NCI-H128 (cell line): ENCODE data around the gene GPR68.
A peak's percentile ranks its signal among the peaks of the same experiment; 100 is the strongest.
"Not testable (repeated sequence)": the region's sequence is repeated elsewhere in the genome, so short reads cannot be mapped to it uniquely, and the experiment has no call there.

ENCODE experiments used
- DNase-seq: peaks from one replicate; lab custom pipeline; 2025; ENCODE audit not compliant: unreplicated experiment; lab: John Stamatoyannopoulos, UW

The GPR68 gene

DNA sequence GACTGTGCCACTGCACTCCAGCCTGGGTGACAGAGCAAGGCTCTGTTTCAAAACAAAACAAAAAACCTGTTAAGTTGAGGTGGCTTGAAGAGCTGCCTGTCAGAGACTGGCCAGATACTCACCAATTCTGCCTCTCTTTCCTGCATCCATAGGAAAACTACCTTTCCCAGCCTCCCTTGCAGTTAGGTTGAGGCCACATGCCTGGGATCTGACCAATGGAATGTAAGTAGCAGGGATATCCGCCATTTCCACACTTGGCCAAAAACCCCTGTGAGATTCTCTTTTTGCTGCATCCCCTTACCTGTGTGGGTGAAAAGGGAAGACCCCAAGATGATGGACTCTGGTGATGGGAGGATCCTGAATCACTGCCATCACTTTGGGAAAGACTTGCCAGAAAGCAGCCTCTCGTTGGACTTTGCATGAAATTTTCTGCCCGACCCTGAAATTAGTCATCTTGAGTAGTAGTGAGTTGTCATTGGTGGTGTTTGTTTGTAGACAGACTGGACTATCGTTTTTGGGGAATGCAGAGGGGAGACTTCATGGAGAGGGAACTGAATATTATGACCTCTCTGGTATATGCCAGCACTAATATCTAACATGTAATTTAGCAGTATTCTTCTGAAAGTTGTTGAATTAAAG lies 14.0 kb downstream of the GPR68 start:
- no peak for DNase-seq

DNA sequence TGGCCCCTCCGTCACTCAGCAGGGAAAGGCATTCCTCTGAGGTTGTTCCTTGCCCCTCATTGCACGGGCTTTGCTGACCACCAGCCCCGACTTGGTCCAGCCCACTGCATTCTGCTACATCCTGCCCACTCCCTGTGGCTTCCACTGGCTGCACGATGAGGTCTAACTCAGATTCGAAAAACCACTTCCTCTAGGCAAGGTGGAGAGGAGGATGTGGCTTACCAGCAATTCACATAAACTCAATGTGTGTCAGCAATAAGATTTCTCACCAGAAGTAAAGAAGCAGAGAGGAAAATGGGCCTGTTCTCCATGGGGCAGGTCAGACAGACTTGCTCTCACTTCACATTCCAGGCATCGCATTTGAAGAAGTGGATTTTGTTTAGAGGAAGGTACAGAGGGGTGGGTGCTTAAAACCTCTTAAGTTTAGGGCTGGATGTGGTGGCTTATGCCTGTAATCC lies 14.7 kb downstream of the GPR68 start:
- no peak for DNase-seq

DNA sequence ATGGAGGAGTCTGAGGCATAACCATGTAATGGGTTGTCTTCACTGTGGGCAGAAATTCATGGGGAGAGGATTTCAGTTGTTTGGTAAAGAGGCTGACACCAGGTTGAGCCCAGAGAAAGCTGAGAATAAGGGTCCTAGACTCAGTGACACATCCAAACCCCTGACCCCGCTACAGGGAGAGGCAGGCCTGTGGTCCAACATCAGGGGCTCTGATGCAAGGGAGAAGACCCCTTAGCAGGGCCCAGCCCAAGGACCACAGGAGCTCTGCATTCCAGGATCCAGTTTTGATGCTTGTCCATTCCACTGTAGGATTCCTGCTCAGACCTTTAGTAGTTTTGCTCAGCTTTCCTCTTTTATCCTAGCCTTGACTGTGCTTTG lies 15.5 kb downstream of the GPR68 start:
- DNase-seq = no peak

DNA sequence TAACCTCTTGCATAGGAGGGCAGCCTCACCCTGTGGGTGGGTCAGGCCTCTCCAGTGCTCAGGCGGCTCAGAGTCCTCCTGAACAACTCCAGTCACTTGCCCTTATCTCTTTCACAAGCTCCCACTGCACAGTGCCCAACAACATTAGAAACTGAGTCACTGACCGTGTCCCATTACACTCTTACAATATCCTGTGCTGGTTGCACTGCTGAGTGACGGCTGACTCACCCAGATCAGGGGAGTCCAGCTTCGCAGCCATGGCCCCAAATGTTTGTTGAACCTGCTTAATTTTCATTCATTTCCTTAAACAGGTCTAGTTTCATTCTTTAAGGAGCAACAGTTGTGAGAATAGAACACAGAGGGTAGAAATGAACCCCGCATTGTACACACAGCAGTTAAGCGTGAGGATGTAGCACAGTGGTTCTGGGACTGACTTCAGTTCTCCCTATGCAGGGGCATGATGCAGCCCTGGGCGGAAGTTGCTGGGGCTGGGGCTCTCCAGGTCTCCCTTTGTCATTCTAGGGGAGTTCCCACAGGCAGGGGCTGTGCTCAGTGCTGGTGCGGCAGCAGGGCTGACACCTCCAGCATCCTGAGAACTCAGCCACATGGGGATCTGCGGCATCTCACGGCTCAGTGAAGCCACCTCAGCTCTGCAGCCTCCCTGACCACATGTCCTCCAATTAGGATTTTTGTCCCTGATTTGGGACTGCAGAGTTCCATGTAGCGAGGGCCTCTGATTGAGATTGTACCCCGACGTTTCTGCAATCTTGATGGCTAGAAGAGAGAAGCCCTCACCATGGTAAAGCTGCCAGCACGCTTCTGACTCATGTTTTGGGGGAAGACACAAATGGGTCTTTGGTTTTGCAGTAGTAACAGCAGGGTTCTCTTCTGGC lies 16.1 kb downstream of the GPR68 start:
- no peak for DNase-seq

DNA sequence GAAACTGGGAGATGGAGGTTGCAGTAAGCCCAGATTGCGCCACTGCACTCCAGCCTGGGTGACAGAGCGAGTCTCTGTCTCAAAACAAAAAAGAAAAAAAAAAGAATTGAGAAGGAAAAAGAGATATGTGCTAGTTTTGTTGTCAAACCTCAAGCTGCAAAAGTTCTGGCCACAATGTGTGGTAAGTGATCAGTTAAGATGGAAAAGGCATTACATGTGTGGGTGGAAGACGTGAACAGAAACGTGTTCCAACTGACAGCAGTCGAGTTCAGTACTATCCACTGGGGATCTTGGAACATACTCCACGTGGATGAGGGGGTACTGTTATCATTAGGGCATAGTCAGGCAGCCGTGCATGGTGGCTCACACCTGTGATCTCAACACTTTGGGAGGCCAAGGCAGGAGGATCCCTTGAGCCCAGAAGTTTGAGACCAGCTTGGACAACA lies 17.3 kb downstream of the GPR68 start:
- no peak for DNase-seq

DNA sequence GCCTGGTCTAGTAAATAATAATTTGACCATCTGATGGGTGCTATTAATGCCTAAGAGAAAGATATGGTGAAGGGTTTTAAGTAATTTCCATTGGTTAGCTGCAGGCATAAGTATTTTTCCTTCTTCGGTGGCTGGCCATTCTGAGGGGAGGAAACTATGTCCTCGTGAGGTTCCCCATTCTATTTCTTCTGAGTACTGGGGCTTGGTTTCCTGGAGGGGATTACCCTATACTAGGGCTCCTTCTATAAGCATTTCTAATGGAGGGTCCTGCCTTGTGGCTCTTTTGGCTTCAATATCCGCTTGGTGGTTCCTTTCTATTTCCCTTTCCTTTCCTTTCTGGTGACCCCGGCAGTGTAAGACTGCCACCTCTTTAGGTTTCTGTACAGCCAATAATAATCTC lies 18.1 kb downstream of the GPR68 start:
- not testable (repeated sequence) for DNase-seq

DNA sequence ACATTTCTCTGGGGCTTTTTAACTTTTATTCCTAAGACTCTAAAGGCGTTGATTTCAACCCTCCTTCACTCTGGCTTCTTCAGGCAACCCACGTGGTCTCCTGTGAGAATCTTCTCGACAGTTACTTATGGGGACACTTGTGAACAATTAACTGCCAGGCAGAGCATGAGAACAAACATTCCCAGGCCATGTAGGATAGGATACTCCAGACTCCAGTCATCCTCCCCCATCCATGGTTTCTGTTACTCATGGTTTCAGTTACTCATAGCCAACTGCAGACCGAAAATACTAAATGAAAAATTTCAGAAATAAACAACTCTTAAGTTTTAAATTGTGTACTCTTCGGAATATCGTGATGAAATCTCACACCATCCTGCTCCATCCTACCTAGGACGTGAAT lies 19.5 kb downstream of the GPR68 start:
- peak; percentile 38 for DNase-seq

DNA sequence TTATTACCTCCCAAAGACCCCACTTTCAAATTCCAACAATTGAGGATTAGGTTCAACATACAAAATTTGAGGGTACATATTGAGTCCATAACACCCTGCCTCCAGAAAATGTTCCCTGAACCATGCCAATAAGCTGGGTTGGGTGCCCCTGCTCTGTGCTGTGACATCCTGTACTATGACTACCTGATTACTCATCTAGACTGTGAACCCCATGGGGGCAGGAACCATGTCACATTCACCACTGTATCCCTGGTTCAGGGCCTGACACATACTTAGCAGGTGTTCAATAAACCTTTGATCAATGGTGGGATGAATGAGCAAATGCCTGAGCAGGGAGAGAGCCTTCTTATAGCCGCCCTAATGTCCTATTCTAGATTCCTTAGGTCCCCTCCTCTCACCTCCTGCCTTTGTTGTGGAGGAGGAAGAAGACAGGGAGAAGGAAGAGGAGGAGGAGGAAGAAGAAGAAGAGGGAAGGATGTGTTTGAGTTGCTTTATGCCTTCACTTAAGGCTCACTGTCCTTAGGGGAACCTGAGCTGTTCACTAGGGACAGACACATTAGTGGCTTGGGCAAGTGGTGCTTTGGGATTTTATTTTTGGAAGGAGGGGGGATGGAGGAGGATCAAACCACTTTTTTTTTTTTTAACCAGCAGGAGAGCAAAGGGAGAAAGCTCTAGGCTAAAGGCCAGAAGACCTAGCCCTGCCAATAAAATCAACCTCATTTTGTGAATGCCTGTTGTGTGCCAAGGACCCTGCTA lies 21.3 kb downstream of the GPR68 start:
- DNase-seq = no peak

DNA sequence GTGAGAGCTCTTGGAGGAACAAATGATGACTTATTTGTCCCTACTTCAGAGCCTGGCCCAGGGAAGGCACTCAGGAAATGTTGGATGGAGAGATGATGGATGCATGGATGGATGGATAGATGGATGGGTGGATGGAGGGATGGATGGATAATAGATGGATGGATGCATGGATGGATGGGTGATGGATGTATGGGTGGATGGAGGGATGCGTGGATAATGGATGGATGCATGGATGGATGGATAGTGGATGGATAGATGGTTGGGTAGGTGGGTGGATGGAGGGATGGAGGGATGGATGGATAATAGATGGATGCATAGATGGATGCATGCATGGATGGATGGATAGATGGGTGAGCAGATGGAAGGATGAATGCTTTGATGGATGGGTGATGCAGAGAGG lies 23.2 kb downstream of the GPR68 start:
- no peak for DNase-seq

DNA sequence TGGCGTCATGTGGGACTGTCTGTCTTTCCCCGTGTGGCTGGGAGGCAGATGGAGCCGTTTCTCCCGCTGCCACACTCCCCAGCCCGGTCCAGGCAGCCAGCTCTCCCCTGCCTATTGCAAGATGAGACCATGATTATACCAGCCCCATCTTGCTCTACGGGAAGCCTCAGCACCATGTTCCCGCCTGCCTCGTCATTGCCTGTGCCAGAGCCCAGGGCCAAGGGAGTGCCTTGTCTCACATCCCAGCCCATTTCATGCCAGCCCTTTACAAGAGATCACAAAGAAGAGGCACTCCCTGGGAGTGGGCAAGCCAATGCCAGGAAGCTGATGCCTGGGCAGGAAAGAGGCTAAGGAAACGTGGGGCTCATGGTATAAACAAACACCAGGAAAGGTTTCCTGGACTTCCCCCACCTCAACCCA lies 23.9 kb downstream of the GPR68 start:
- no peak for DNase-seq

DNA sequence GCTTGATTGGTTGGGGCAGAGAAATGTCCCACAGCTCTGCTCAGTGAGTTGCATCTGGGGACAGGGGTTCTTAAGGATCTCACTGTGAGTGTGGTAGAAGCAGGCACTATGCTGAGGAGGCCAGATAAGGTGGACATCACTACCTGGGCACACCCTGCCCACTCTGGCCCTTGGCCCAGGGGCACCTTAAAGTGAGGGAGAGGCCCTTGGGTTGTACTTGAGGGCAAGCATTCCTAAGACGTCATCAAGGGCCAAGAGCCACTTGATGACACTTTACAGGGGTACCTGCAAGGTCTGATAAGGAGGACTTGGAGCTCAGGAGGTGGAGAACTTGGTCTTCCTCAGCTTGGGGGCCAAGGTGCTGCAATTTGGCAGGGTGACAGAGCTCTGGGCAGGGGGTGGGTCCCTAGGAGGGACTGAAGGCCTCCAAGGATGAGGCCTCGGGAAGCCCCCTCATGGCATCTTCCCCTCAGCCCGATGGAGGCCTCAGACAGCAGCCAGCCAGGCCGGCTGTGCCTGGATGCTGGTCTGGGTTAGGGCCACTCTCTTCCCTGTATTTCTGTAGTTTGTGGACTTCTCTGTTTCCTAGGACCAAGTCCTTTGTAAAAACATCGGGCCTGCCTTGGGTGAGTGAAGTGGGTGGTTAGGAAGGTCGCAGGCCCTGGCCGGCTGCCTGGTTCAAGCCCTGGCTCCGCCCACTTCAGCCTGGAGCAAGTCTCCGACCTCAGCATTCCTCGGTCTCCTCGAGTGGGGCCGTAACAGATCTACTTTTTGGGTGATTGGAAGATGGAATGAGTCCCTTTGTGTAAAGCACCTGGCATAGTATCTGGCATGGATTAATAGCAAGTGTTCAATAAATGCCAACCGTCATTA lies 24.8 kb downstream of the GPR68 start:
- DNase-seq = no peak

DNA sequence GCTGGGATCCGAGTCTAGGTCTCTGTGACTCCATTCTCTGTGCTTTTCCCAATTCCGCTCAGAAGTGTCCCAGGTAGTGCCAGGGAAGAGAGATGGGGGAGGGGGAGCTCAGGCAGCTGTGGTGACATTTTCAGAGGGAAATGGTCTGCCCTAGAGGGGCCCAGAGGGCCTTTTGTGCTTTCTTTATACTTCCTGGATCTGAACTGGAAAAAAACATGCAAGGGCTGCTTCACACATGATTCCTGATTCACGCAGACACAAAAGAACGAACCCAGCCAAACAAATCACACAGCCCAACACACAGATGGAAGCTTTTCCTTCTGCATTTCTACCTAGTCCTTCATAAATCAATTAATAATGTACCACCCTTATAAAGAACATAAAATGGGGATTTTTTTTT lies 26.5 kb downstream of the GPR68 start:
- DNase-seq = no peak

DNA sequence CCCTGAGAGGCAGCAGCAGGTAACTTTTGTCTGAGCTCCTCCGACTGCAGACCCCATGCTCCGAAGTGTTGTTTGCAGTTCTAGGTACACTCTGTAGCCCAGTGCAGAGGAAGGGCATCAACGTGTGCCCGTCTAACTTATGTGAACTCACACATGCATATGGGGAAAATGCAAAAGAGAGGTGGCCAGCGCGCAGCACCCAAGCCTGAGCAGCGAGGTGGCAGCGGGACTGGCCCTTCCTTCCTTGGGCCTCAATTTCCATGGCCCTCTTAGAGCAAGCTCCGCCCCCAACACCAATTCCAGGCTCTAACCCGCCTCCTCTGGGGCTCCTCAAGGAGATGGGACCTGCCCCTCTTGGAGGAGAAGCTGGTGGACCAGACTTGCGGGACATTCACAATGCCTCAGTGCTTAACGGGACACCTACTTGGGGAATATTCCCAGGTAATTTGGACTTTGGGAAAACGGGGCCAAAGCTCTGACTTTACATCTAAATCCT lies 27.7 kb downstream of the GPR68 start:
- no peak for DNase-seq

DNA sequence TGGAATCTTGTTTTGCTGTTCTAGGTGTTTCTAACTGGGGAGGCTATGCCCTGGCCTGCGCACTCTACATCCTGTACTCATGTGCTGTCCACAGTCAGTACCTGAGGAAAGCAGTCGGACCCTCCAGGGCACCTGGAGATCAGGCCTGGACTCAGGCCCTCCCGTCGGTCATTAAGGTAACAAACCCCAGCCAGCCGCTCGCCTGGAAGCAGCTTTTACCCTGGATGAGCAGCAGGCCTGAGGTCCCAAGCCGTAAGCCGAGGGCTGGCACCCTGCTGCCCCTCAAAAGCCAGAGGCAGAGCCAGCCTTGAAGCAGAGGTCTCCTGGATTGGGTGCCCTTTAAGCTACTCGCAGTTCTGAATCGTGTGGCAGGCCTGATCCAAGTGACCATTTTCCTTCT lies 29.1 kb downstream of the GPR68 start:
- no peak for DNase-seq

DNA sequence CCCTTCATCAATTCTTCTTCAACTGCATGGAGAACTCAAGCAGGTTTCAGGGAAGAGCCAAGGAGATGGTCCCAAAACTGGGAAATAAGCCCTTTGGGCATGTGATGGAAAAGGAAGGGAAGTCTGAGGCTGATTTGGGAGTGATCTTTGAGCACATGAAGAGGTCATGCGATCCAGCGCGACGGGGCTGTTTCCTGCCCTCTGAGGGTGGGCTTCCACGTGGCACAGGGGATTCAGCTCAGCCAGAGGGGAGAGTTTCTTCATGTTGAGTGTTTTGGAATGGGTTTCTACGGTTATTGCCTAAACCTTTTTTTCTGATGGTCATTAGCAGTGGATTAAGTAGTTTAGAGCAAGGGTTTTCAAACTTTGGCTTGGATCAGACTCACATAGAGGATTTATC lies 30.2 kb downstream of the GPR68 start:
- no peak for DNase-seq

DNA sequence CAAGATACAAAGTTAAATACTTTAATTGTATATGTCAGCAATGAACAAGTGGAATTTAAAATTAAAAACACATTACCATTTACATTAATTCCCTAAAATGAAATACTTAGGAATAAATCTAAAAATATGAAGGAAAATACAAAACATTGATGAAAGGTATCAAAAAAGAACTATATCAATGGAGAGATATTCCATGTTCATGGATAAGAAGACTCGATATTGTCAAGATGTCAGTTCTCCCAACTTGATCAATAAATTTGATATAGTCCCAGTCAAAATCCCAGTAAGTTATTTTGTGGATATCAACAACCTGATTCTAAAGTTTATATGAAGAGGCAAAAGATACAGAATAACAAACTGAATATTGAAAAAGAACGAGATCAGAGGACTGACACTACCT lies 33.5 kb downstream of the GPR68 start:
- DNase-seq = no peak

DNA sequence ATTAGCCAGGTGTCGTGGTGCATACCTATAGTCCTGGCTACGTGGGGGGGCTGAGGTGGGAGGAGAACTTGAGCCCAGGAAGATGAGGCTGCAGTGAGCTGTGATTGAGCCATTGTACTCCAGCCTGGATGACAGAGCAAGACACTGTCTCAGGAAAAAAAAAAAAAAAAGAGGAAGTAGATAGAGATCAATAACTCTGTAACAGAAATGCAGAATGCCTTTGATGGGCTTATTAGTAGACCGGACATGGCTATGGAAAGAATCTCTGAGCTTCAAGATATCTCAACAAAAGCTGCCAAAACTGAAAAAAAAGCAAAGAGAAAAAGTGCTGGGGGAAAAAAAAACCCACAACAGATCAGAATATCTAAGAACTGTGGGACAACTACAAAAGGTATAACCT lies 37.5 kb downstream of the GPR68 start:
- DNase-seq = no peak

DNA sequence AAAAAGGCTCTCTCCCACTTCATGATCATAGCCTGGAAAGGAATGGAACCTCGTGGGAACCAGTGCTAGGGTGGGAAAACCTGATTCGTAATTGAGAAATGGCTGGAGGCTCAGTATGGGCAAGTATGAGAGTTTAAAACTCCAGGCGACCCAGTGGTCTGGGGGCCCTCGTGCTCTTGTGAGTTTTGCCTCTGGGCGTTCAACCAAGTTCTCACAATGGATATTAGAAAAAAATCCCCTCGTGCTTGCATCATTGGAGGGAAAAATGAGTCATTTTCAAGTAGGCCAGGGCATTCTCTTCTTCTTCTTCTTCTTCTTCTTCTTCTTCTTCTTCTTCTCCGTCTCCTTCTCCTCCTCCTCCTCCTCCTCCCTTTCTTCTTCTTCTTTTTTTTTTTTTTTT lies 39.0 kb downstream of the GPR68 start:
- no peak for DNase-seq

DNA sequence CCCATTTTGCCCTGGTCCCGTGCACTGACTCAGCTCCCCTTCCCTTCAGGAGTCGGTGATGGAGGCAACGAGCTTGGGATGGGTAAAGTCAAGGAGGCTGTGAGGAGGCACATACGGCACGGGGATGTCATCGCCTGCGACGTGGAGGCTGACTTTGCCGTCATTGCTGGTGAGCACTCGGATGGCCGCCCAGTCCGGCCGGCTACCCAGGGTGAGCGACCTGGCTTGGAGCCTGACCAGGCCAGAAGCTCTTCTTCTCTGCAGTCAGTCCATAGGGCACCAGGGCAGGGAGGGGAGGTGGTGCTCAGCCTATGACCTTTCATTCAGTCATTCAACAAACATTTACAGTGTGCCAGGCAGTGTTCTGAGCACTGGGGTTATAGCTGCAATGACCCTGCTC lies 39.8 kb downstream of the GPR68 start:
- no peak for DNase-seq

DNA sequence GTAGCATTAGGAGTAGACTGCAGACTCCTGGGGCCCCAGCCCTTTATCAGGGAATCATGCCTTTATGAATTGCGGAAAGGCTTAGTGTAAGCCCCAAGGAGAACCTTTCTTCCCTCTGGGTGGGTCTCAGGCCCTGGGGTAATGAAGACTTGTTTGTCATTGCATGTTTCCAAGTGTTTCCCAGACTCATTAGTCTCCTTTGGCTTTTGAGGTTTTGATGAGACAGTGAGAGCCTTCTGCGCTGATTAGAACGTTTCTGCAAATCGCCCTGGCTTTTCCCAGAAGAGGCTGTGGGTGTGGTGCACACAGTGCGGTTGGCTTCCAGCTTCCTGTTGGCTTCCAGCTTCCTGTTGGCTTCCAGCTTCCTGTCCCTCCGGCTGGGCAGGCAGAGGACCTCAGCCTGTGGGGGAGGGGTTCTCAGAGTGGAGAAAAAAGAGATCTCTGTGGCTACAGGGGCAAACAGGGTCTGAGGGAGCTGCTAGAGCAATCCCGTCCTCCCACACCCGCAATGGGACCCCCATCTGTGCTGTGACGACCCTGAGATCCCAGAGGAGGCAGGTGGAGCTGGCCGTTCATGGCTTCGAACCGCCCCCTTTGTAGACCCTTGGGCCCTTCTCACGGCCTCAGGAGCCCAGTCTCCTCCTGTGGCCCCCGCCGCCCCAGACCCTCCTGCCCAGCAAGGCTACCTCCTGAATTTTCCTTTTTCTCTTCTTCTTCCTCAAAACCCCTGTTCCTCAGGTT lies 42.1 kb downstream of the GPR68 start:
- DNase-seq = no peak
